ENCODE data around the gene SYP. TPM values are rescaled to one million over a fixed set of nuclear protein-coding genes. Genes with fewer than 3 reads are reported as not detected.

The SYP gene
- polyA plus RNA-seq, 1 experiment = 0.07 TPM

DNA sequence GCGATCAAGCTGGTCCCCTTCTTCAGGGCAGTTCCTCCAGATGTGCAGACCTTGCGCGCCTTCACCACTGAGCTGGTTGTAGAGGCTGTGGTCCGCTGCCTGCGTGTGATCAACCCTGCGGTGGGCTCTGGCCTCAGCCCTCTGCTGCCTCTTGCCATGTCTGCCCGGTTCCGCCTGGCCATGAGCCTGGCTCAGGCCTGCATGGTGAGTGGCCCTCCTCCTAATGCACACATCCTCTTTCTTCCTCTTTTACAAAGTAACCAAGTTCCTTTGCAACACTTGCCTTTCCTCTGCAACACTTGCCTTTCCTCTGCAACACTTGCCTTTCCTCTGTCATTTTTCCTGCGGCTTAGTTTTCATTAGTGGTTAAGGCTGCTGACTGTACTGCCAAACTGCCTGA lies 37.1 kb upstream of the SYP start:
- CTCF ChIA-PET = no interaction called here
- no peak overlapping the region for H3K4me3 ChIP-seq (ENCODE audit: low read depth, low read length)
- POLR2A ChIA-PET = no interaction called here
- H3K36me3 ChIP-seq (ENCODE audit: control insufficient read depth, insufficient read depth, low read length) = 0 out of 2 replicates have a peak, but pooled peaks cover 2% of the 10 kb centered on the region
- H3K27me3 ChIP-seq (ENCODE audit: control insufficient read depth, insufficient read depth, low read length) = no peaks in the 10 kb centered on the region
- DNase-seq (ENCODE audit: low read depth) = no peak
- TF ChIP-seq, protein P1, sequence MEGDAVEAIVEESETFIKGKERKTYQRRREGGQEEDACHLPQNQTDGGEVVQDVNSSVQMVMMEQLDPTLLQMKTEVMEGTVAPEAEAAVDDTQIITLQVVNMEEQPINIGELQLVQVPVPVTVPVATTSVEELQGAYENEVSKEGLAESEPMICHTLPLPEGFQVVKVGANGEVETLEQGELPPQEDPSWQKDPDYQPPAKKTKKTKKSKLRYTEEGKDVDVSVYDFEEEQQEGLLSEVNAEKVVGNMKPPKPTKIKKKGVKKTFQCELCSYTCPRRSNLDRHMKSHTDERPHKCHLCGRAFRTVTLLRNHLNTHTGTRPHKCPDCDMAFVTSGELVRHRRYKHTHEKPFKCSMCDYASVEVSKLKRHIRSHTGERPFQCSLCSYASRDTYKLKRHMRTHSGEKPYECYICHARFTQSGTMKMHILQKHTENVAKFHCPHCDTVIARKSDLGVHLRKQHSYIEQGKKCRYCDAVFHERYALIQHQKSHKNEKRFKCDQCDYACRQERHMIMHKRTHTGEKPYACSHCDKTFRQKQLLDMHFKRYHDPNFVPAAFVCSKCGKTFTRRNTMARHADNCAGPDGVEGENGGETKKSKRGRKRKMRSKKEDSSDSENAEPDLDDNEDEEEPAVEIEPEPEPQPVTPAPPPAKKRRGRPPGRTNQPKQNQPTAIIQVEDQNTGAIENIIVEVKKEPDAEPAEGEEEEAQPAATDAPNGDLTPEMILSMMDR (IDR thresholded peaks at IDR 0.05; ENCODE audit: insufficient read depth, low read depth, low read length) = no peak

DNA sequence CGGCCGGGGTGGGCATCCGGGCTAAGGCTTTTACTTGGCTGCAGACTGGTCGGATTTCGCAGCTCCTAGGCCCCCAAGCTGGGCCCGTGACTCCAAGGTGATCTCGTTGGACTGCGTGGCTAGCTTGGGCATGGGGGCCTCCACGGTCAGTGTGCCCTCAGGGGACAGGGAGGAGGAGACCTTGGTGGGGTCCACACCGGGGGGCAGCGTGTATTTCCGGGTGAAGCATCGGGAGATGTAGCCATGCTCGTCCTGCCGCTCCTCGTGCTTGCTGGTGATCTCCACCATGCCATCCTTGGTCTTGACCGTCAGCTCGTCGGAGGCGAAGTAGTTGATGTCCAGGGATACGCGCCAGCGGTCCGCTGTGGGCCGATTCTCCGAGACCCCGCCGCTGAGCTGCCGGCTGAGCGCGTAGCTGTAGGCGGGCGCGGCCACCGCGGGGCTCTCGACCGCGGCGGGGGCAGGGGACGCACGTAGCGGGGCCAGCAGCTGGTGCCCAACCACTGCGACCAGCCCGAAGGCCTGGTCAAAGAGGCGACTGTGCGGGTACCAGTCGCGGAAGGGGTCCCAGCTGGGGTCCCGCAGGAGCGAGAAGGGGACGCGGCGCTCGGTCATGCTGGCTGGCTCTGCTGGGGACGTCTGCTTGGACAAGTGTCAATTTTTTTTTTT lies 34.0 kb upstream of the SYP start:
- POLR2A ChIA-PET = no interaction called here
- no peak for DNase-seq (ENCODE audit: low read depth)
- TF ChIP-seq, protein P1 (IDR thresholded peaks at IDR 0.05; ENCODE audit: insufficient read depth, low read depth, low read length) = no peak
- H3K27me3 ChIP-seq (ENCODE audit: control insufficient read depth, insufficient read depth, low read length) = no peaks in the 10 kb centered on the region
- H3K36me3 ChIP-seq (ENCODE audit: control insufficient read depth, insufficient read depth, low read length) = no peaks in the 10 kb centered on the region
- no peak overlapping the region for H3K4me3 ChIP-seq (ENCODE audit: low read depth, low read length)
- CTCF ChIA-PET = no interaction called here

DNA sequence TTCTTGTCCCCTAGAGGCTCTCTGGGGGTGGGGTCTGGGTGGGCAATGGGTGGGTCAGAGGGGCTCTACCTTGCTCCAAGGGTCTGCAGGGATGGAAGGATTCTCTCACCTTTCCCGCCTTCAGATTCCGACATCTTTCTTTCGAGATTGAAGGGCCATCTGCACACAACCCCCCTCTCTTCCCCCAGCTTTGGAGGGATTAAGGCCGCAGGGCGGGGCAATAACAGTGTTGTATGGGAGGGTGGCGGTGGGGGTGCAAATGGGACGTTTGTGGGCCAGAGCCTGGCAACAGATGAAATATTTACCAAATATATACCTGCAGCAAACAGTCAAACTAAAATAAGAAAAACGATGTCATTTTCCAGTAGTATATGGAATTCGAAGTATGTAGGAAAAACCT lies 33.2 kb upstream of the SYP start, which contains the start of gene CACNA1F:
Gene CACNA1F, minus strand, starts transcription at position 165 of the 400 bp plus-strand sequence. Its CDS starts 31 bp downstream, at position 134.
- ChIA-PET CTCF (no interaction called here), POLR2A (no interaction called here)
- no peaks in the 10 kb centered on the region for H3K27me3 ChIP-seq (ENCODE audit: control insufficient read depth, insufficient read depth, low read length)
- H3K4me3 ChIP-seq (ENCODE audit: low read depth, low read length) = no peak within 1 kb of the TSS
- H3K36me3 ChIP-seq (ENCODE audit: control insufficient read depth, insufficient read depth, low read length) = no peaks in the 10 kb centered on the region
- TF ChIP-seq, protein P1 (IDR thresholded peaks at IDR 0.05; ENCODE audit: insufficient read depth, low read depth, low read length) = no peak
- no peak for DNase-seq (ENCODE audit: low read depth)

DNA sequence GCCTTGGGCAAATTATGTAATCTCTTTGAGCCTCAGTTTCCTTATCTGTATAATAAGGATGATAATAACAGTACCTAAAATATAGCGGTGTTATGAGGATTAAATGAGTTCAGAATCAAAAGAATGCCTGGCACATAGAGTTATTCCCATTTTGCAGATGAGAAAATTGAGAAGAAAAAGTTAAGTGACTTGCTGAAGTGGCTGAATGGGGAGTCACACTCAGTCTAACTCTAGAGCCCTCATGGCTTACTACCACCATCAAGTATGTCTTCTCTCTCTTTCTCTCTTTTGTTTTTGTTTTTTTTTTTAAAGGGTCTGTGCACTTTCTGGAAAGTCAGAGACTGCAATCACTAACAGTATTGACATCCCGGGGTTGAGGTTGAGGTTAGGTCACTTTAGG lies 32.5 kb upstream of the SYP start:
- ChIA-PET CTCF (no interaction called here), POLR2A (no interaction called here)
- Histone ChIP-seq H3K27me3 (ENCODE audit: control insufficient read depth, insufficient read depth, low read length) (no peaks in the 10 kb centered on the region), H3K36me3 (ENCODE audit: control insufficient read depth, insufficient read depth, low read length) (no peaks in the 10 kb centered on the region), H3K4me3 (ENCODE audit: low read depth, low read length) (no peak overlapping the region)
- TF ChIP-seq, protein P1 (IDR thresholded peaks at IDR 0.05; ENCODE audit: insufficient read depth, low read depth, low read length) = no peak
- DNase-seq (ENCODE audit: low read depth) = no peak

DNA sequence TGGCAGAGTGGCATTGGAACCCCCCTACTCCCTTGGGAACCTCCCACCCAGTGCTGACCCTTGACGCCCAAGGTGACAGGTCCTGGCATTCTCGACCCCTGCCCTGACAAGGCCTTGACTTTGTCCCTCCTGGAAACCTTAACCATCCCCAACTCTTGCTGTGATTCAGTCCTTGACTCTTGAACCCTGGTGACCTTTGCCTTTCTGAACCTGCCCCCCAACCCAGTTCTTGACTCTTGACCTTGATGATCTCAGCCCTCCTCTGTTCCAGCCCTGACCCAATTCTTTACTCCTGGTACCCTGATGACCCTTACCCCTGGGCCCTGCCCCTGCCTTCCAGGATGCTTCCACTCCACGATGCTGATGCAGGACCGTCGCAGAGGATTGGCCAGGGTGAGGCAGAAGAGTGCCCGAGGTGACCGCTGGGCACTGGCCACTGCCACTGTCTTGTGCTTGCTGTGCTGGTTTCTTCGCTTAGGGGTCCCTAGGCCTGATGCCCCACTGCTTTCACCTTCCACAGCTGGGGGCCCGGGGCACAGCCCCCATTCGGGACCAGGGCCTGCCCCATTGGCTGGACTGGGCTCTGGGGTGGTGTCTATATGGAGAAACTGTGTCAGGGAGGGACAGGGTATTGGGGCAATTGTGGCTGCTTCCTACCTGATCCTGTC lies 31.5 kb upstream of the SYP start:
- Histone ChIP-seq H3K36me3 (ENCODE audit: control insufficient read depth, insufficient read depth, low read length) (no peaks in the 10 kb centered on the region), H3K4me3 (ENCODE audit: low read depth, low read length) (no peak overlapping the region), H3K27me3 (ENCODE audit: control insufficient read depth, insufficient read depth, low read length) (no peaks in the 10 kb centered on the region)
- TF ChIP-seq, protein P1 (IDR thresholded peaks at IDR 0.05; ENCODE audit: insufficient read depth, low read depth, low read length) = no peak
- ChIA-PET CTCF (no interaction called here), POLR2A (no interaction called here)
- DNase-seq (ENCODE audit: low read depth) = no peak

Data from BJ (cell line).